Trophoblast cell (in vitro differentiated cells and primary cell): ENCODE measurements around the gene WWC2.
A peak's percentile ranks its signal among the peaks of the same experiment; 100 is the strongest.
"Not testable (repeated sequence)": the region's sequence is repeated elsewhere in the genome, so short reads cannot be mapped to it uniquely, and the experiment has no call there.

ENCODE experiments used
- DNase-seq, 2 donors: peaks; one replicate each; pipeline ENCODE4 v3.0.0-alpha.2; 2016
- H2AFZ ChIP-seq: 2 replicates; pipeline ENCODE4 v1.6.1; 2013; ENCODE audit warnings: low read length, moderate library complexity, mild to moderate bottlenecking; ENCODE audit not compliant: insufficient read depth, poor library complexity
- H2AK5ac ChIP-seq: 2 replicates; pipeline ENCODE4 v1.6.1; 2013; ENCODE audit warnings: mild to moderate bottlenecking, low read length
- H2BK120ac ChIP-seq: 2 replicates; pipeline ENCODE4 v1.6.1; 2013; ENCODE audit warnings: low read length, mild to moderate bottlenecking, moderate library complexity; ENCODE audit not compliant: insufficient read depth, poor library complexity
- H2BK12ac ChIP-seq: 2 replicates; pipeline ENCODE4 v1.6.1; 2013; ENCODE audit warnings: mild to moderate bottlenecking, low read length, moderate library complexity
- H2BK5ac ChIP-seq: 2 replicates; pipeline ENCODE4 v1.6.1; 2013; ENCODE audit warnings: low read length, low read depth, moderate library complexity, mild to moderate bottlenecking; ENCODE audit not compliant: poor library complexity
- H3K14ac ChIP-seq: 2 replicates; pipeline ENCODE4 v1.6.1; 2013; ENCODE audit warnings: mild to moderate bottlenecking, low read length
- H3K18ac ChIP-seq: 2 replicates; pipeline ENCODE4 v1.6.1; 2013; ENCODE audit warnings: mild to moderate bottlenecking, low read length
- H3K23ac ChIP-seq: 2 replicates; pipeline ENCODE4 v1.6.1; 2013; ENCODE audit warnings: low read length
- H3K27ac ChIP-seq: 2 replicates; pipeline ENCODE4 v1.5.1; 2013; ENCODE audit warnings: low read depth, mild to moderate bottlenecking, inconsistent platforms, low read length, moderate library complexity
- H3K27me3 ChIP-seq: 2 replicates; pipeline ENCODE4 v1.6.1; 2013; ENCODE audit warnings: inconsistent platforms, mild to moderate bottlenecking, low read length, moderate library complexity; ENCODE audit not compliant: insufficient read depth
- H3K36me3 ChIP-seq, 2 experiments: 1 replicate in 1 of 2; 2 replicates in 1 of 2; pipeline ENCODE4 v1.6.1; 2013; ENCODE audit warnings: low read length in 2 of 2, mild to moderate bottlenecking in 2 of 2, moderate library complexity in 1 of 2; ENCODE audit not compliant: insufficient read depth in 2 of 2, control insufficient read depth in 1 of 2
- H3K4ac ChIP-seq: 2 replicates; pipeline ENCODE4 v1.6.1; 2013; ENCODE audit warnings: low read depth, mild to moderate bottlenecking, low read length, moderate library complexity
- H3K4me1 ChIP-seq, 2 experiments: 1 replicate in 1 of 2; 2 replicates in 1 of 2; pipeline ENCODE4 v1.6.1; 2013; ENCODE audit warnings: low read length in 2 of 2, mild to moderate bottlenecking in 2 of 2, moderate library complexity in 1 of 2; ENCODE audit not compliant: insufficient read depth in 2 of 2, control insufficient read depth in 1 of 2
- H3K4me2 ChIP-seq: 2 replicates; pipeline ENCODE4 v1.6.1; 2013; ENCODE audit warnings: inconsistent platforms, mild to moderate bottlenecking, low read length, moderate library complexity
- H3K4me3 ChIP-seq: 2 replicates; pipeline ENCODE4 v1.5.1; 2013; ENCODE audit warnings: mild to moderate bottlenecking, low read depth, low read length, inconsistent platforms
- H3K79me1 ChIP-seq: one replicate; pipeline ENCODE4 v1.6.1; 2013; ENCODE audit warnings: low read length
- H3K79me2 ChIP-seq: 2 replicates; pipeline ENCODE4 v1.6.1; 2013; ENCODE audit warnings: low read length, mild to moderate bottlenecking; ENCODE audit not compliant: control insufficient read depth, insufficient read depth, poor library complexity
- H3K9ac ChIP-seq: 2 replicates; pipeline ENCODE4 v1.6.1; 2013; ENCODE audit warnings: mild to moderate bottlenecking, low read length
- H3K9me3 ChIP-seq: 2 replicates; pipeline ENCODE4 v1.6.1; 2013; ENCODE audit warnings: low read depth, mild to moderate bottlenecking, control low read depth, inconsistent platforms, low read length; ENCODE audit not compliant: insufficient read depth
- H4K12ac ChIP-seq: 2 replicates; pipeline ENCODE4 v1.6.1; 2013; ENCODE audit warnings: low read depth, mild to moderate bottlenecking, low read length, moderate library complexity
- H4K8ac ChIP-seq: 2 replicates; pipeline ENCODE4 v1.6.1; 2013; ENCODE audit warnings: low read depth, mild to moderate bottlenecking, low read length, moderate library complexity
- H4K91ac ChIP-seq: one replicate; pipeline ENCODE4 v1.6.1; 2013; ENCODE audit warnings: low read depth, mild to moderate bottlenecking, low read length, moderate library complexity
- WGBS: extraction: QIAGEN DNeasy Blood & Tissue Kit; methylation state at CpG from one replicate; pipeline ENCODE4 v1.1.7; 2013; ENCODE audit warnings: missing lambda C conversion rate; ENCODE audit not compliant: insufficient read length, insufficient coverage; ENCODE audit errors: extremely low coverage; 5-methylcytosine and 5-hydroxymethylcytosine counted together

Gene WWC2

GRCh38 chr4:183149616-183150539 lies 50.8 kb downstream of the WWC2 start:
- no peak overlapping the region for H4K12ac ChIP-seq
- no peak overlapping the region for H2BK5ac ChIP-seq
- no peaks in the 10 kb centered on the region for H3K79me1 ChIP-seq
- H4K8ac ChIP-seq, result no peak overlapping the region
- no peak overlapping the region for H3K9ac ChIP-seq
- no peak for DNase-seq
- no peaks in the 10 kb centered on the region for H3K36me3 ChIP-seq
- no peak overlapping the region for H3K4ac ChIP-seq
- no peak overlapping the region for H3K14ac ChIP-seq
- H2AFZ ChIP-seq, result no peak overlapping the region
- H3K23ac ChIP-seq, result no peak overlapping the region
- peaks cover 3% of the 10 kb centered on the region for H3K79me2 ChIP-seq
- no peak overlapping the region for H3K27ac ChIP-seq
- H2BK120ac ChIP-seq, result no peak overlapping the region
- H3K4me3 ChIP-seq, result no peak overlapping the region
- H3K27me3 ChIP-seq, result no peaks in the 10 kb centered on the region
- H3K18ac ChIP-seq, result no peak overlapping the region
- peaks cover 9 to 10% of the 10 kb centered on the region in 2 experiments for H3K4me1 ChIP-seq
- H3K9me3 ChIP-seq, result no peaks in the 10 kb centered on the region
- no peak overlapping the region for H2BK12ac ChIP-seq
- WGBS, result no CpG with 5 or more reads among the region's 5 CpGs
- no peak overlapping the region for H3K4me2 ChIP-seq
- no peak overlapping the region for H2AK5ac ChIP-seq
- no peak overlapping the region for H4K91ac ChIP-seq

GRCh38 chr4:183150664-183151063 lies 51.6 kb downstream of the WWC2 start:
- H3K18ac ChIP-seq, H2BK5ac ChIP-seq, H3K27ac ChIP-seq, H2BK120ac ChIP-seq, H3K4me2 ChIP-seq, H3K27me3 ChIP-seq, H4K12ac ChIP-seq, H3K4ac ChIP-seq, H2BK12ac ChIP-seq, H3K4me1 ChIP-seq, H3K4me3 ChIP-seq, H2AFZ ChIP-seq, H4K8ac ChIP-seq, H3K23ac ChIP-seq, H2AK5ac ChIP-seq, H3K79me1 ChIP-seq, H3K14ac ChIP-seq, H3K79me2 ChIP-seq, H3K36me3 ChIP-seq, DNase-seq, H3K9ac ChIP-seq, H4K91ac ChIP-seq, H3K9me3 ChIP-seq: not testable (repeated sequence)
- no CpG with 5 or more reads among the region's 5 CpGs for WGBS

- H3K9me3 ChIP-seq, H3K14ac ChIP-seq, H3K9ac ChIP-seq, H2BK5ac ChIP-seq, H3K79me1 ChIP-seq, H3K4me2 ChIP-seq, H4K8ac ChIP-seq, H2AFZ ChIP-seq, H3K27me3 ChIP-seq, H3K36me3 ChIP-seq, H2AK5ac ChIP-seq, DNase-seq, H2BK120ac ChIP-seq, H3K18ac ChIP-seq, H4K91ac ChIP-seq, H3K23ac ChIP-seq, H3K4me1 ChIP-seq, H4K12ac ChIP-seq, H3K27ac ChIP-seq, H3K79me2 ChIP-seq, H3K4me3 ChIP-seq, H2BK12ac ChIP-seq: not testable (repeated sequence)
- H3K4ac ChIP-seq, result peak overlapping the region; percentile 64
- WGBS, result no CpG with 5 or more reads among the region's 4 CpGs
Observed at GRCh38 chr4:183152232-183152631, 53.2 kb downstream of the WWC2 start.

- WGBS, result no CpG with 5 or more reads among the region's 6 CpGs
- Histone ChIP-seq H3K9ac (no peak overlapping the region), H4K8ac (no peak overlapping the region), H2AFZ (no peak overlapping the region), H3K4ac (no peak overlapping the region), H3K18ac (no peak overlapping the region), H3K23ac (no peak overlapping the region), H2BK5ac (no peak overlapping the region), H3K27ac (no peak overlapping the region), H3K4me1 (peaks cover 8 to 10% of the 10 kb centered on the region in 2 experiments), H4K91ac (no peak overlapping the region), H3K14ac (peak overlapping the region; percentile 56), H3K9me3 (no peaks in the 10 kb centered on the region), H3K4me2 (no peak overlapping the region), H3K27me3 (no peaks in the 10 kb centered on the region), H3K79me2 (peaks cover 3% of the 10 kb centered on the region), H2BK120ac (no peak overlapping the region), H4K12ac (no peak overlapping the region), H2BK12ac (no peak overlapping the region), H3K4me3 (no peak overlapping the region), H3K36me3 (no peaks in the 10 kb centered on the region), H3K79me1 (no peaks in the 10 kb centered on the region), H2AK5ac (no peak overlapping the region)
- peak in 1 of 2 donors; percentile 67 for DNase-seq
Observed at GRCh38 chr4:183153190-183153916, 54.3 kb downstream of the WWC2 start.
